HG02943 (cell line): ENCODE measurements around the gene HTR6.

Experiments
- ATAC-seq: cut with Tn5 transposase; IDR thresholded peaks from one replicate; pipeline ENCODE4 v1.9.1; 2021; ENCODE audit warnings: mild to moderate bottlenecking, low read depth, moderate library complexity; ENCODE audit not compliant: unreplicated experiment

HTR6 gene

DNA sequence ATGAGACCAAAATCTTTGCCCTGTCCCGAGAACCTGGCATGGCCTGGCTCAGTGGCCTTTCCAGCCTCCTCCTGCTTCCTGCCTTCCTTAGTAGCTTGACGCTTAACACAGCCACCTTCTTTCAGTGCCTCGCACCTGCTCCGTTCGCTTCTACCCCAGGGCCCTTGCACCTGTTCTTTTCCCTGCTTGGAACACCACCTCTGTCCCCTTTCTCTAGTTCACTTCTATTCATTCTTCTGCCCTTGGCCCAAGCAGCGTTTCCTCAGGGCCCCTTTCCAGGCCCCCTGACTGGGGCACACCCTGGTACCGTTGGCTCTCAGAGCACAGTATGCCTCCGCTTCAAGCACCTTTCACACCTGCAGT is 9.0 kb upstream of the HTR6 start:
- ATAC-seq, result no peak

- ATAC-seq, result no peak
These were observed 8.4 kb upstream of the HTR6 start for GRCh38 chr1:19656134-19656779.

DNA sequence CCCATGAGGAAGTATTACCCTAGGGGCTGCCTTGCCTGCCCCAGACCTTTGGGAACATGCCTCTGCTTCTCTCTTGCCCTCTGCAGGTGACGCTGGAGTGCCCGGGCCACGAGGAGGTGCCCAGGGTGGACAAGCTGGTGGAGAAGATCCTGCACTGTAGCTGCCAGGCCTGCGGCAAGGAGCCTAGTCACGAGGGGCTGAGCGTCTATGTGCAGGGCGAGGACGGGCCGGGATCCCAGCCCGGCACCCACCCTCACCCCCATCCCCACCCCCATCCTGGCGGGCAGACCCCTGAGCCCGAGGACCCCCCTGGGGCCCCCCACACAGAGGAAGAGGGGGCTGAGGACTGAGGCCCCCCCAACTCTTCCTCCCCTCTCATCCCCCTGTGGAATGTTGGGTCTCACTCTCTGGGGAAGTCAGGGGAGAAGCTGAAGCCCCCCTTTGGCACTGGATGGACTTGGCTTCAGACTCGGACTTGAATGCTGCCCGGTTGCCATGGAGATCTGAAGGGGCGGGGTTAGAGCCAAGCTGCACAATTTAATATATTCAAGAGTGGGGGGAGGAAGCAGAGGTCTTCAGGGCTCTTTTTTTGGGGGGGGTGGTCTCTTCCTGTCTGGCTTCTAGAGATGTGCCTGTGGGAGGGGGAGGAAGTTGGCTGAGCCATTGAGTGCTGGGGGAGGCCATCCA is 7.8 kb upstream of the HTR6 start:
- ATAC-seq, result no peak

GRCh38 chr1:19657511-19657910 is 7.2 kb upstream of the HTR6 start:
- ATAC-seq, result no peak

- no peak for ATAC-seq
These were observed 6.5 kb upstream of the HTR6 start for GRCh38 chr1:19658186-19658585.

GRCh38 chr1:19661721-19662228 is 2.9 kb upstream of the HTR6 start:
- ATAC-seq, result no peak

DNA sequence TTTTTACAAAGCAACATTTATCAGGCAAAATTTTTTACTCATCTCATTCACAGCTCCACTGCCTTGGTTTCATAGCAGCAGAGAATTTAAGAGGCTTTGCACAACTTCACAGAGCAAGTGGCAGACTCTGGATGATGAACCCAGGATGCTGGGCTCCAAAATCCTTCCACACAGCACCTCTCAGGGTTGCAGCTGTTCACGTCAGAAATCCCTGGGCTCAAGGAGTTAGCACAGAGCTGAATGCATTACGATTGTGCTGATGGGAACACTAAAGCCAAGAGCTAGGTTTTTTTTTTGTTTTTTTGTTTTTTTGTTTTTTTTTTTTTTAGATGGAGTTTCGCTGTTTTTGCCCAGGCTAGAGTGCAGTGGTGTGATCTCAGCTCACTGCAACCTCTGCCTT is 2.4 kb upstream of the HTR6 start:
- no peak for ATAC-seq

GRCh38 chr1:19665186-19665495 is 466 bp downstream of the HTR6 start:
- ATAC-seq, result no peak

DNA sequence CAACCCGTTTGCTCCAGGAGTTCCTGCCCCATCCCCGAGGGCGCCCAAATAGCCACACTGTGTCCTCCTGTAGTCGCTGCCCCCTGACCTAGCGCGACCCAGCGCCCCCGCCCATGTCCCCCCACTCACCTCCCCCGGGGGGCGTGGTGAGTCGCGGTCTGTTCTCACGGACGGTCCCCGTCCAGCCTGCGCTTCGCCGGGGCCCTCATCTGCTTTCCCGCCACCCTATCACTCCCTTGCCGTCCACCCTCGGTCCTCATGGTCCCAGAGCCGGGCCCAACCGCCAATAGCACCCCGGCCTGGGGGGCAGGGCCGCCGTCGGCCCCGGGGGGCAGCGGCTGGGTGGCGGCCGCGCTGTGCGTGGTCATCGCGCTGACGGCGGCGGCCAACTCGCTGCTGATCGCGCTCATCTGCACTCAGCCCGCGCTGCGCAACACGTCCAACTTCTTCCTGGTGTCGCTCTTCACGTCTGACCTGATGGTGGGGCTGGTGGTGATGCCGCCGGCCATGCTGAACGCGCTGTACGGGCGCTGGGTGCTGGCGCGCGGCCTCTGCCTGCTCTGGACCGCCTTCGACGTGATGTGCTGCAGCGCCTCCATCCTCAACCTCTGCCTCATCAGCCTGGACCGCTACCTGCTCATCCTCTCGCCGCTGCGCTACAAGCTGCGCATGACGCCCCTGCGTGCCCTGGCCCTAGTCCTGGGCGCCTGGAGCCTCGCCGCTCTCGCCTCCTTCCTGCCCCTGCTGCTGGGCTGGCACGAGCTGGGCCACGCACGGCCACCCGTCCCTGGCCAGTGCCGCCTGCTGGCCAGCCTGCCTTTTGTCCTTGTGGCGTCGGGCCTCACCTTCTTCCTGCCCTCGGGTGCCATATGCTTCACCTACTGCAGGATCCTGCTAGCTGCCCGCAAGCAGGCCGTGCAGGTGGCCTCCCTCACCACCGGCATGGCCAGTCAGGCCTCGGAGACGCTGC is 1.1 kb downstream of the HTR6 start:
- no peak for ATAC-seq

DNA sequence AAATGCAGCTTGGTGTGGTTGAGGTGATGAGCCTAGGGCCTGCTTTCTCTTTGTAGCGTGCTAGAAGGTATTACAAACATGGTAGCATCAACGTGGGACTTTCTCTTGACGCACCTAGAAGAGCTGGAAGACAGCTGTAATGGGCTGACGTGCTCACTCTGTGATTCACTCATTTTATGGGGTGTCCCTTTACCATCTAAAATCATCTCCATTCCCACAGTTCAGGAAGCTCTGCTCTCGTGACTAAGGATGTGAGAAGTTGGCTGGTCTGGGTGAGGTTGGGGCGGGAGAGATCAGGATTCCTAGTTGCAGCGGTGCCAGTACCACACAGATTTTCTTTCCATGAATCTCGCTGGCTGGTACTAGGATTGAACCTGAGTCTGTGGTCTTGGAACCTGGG is 4.2 kb downstream of the HTR6 start:
- no peak for ATAC-seq

- no peak for ATAC-seq
These were observed 6.1 kb downstream of the HTR6 start for GRCh38 chr1:19670787-19671186.

DNA sequence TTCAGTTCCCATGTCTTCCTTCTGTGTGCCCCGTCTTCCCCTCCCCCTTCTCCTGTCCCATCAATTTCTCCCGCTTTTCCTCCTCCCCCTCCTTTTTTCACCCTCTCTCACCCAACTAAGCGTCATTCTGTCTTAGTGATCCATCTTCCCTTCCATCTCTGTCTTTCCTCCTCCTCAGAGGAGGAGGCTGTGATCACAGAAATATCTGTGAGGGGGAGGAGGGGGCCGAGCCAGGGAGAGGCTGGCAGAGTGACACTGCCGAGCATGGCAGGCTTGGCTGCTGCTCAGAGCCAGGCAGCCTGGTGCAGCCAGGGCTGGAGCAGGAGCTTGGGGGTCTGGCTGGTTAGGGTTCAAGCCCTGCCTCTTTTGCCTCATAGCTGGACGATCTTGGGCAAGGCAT is 7.6 kb downstream of the HTR6 start:
- no peak for ATAC-seq

DNA sequence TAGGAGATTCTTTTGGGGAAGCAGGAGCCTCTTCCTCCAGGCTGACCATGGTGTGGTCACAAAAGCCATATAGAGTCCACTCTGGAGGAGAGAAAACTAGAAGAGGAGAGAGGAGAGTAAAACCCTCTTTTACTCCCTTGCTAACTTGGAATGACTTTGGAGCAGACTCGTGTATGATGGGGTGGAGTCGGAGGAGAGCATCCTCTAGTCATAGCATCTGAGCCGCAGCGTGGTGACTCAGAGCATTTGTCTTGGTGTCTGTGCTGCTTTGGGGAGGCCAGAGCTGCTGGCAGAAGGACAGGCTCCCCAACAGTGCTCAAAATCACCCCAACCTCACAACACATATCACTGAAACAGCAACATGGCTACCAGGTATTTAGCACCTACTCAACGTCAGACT is 11.1 kb downstream of the HTR6 start:
- no peak for ATAC-seq

GRCh38 chr1:19676438-19676922 is 11.8 kb downstream of the HTR6 start:
- ATAC-seq, result no peak

GRCh38 chr1:19678493-19678892 is 13.8 kb downstream of the HTR6 start:
- ATAC-seq, result no peak

- ATAC-seq, result no peak
These were observed 14.3 kb downstream of the HTR6 start for GRCh38 chr1:19678931-19679453.

GRCh38 chr1:19679691-19680090 is 15.0 kb downstream of the HTR6 start:
- ATAC-seq, result no peak

GRCh38 chr1:19680644-19681043 is 16.0 kb downstream of the HTR6 start:
- no peak for ATAC-seq

DNA sequence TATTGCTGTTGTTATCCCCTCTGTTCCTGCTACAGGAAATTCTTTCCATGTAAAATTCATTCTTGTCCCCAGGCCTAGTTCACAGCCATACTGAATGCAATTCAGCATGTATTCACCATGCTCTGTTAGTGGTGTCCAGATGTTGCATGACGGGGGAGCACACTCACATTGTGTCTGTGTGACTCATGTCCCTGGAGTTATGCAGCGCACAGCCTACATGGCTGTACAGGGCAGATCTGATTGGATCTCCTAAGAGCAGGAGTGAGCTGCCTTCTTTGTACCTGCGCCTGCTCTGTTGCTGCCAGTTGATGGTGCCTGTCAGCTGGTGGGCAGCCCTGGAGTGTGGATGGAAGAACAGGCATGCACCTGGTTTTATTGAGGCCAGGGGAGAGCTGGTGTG is 17.6 kb downstream of the HTR6 start:
- ATAC-seq, result no peak

GRCh38 chr1:19682901-19683300 is 18.2 kb downstream of the HTR6 start:
- no peak for ATAC-seq

DNA sequence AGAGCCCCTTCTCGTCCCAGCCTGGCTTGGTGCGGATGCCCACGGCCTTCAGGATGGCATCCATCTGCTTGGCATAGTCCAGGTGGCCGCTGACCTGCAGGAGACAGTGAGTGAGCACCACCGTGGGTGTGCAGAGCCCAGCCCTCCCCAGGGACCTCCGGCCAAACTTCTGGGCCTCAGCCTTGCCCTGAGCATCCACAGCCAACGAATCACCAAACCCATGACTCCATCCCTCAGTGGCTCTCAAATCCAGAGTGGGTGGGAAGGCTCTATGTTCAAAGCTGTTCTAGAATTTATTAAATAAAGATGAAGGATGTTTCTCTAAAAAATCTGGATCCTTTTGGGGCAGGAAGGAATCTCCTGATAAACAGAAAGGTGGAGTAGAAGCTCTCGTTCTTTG is 18.7 kb downstream of the HTR6 start:
- ATAC-seq, result no peak
